Measurements from ENCODE around the gene BMPER.

- TF ChIP-seq, protein P1, sequence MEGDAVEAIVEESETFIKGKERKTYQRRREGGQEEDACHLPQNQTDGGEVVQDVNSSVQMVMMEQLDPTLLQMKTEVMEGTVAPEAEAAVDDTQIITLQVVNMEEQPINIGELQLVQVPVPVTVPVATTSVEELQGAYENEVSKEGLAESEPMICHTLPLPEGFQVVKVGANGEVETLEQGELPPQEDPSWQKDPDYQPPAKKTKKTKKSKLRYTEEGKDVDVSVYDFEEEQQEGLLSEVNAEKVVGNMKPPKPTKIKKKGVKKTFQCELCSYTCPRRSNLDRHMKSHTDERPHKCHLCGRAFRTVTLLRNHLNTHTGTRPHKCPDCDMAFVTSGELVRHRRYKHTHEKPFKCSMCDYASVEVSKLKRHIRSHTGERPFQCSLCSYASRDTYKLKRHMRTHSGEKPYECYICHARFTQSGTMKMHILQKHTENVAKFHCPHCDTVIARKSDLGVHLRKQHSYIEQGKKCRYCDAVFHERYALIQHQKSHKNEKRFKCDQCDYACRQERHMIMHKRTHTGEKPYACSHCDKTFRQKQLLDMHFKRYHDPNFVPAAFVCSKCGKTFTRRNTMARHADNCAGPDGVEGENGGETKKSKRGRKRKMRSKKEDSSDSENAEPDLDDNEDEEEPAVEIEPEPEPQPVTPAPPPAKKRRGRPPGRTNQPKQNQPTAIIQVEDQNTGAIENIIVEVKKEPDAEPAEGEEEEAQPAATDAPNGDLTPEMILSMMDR (conservative IDR thresholded peaks at IDR 0.05): no peak
- TF ChIP-seq EZH2 (IDR thresholded peaks at IDR 0.05; ENCODE audit: low read depth): no peak
Observed at GRCh38 chr7:34181271-34181958, 276.1 kb downstream of the BMPER start.
